ENCODE results near the gene TSPAN8.

- TF ChIP-seq CTCF (conservative IDR thresholded peaks at IDR 0.05; ENCODE audit: low read depth, low read length) = no peak
- no peak for TF ChIP-seq EZH2 (IDR thresholded peaks at IDR 0.05; ENCODE audit: borderline replicate concordance, low read depth, low read length, poor library complexity, severe bottlenecking)
Measured at GRCh38 chr12:71090971-71091370, 66.8 kb downstream of the TSPAN8 start.
